Measurements from ENCODE around the gene PTGER3.

PTGER3 gene

GRCh38 chr1:70922196-70922595 is 125.4 kb downstream of the PTGER3 start:
- H3K27ac ChIP-seq (ENCODE audit: low read length): no peak overlapping the region
- H3K27me3 ChIP-seq (ENCODE audit: low read depth, low read length): no peaks in the 10 kb centered on the region
- no peaks in the 10 kb centered on the region for H3K79me2 ChIP-seq (ENCODE audit: low read length)
- no peak for TF ChIP-seq CTCF (IDR thresholded peaks at IDR 0.05; ENCODE audit: low read depth, low read length)
- no peak for TF ChIP-seq EZH2phosphoT487 (IDR thresholded peaks at IDR 0.05; ENCODE audit: low read depth)
- no peaks in the 10 kb centered on the region for H3K9me3 ChIP-seq (ENCODE audit: insufficient read depth, low read length)
- H4K20me1 ChIP-seq (ENCODE audit: insufficient read depth, low read length): no peaks in the 10 kb centered on the region
- H3K36me3 ChIP-seq (replicated peaks; ENCODE audit: low read depth, low read length): no peaks in the 10 kb centered on the region
- no peak overlapping the region for H3K9ac ChIP-seq (ENCODE audit: low read length)
- H2AFZ ChIP-seq (ENCODE audit: low read depth, low read length): no peak overlapping the region
- H3K4me3 ChIP-seq (ENCODE audit: low read length): no peak overlapping the region
- H3K4me1 ChIP-seq (ENCODE audit: low read length): no peaks in the 10 kb centered on the region
- no peak overlapping the region for H3K4me2 ChIP-seq (ENCODE audit: low read length)
